ENCODE results near the gene XYLT1. TPM values are rescaled to one million over a fixed set of nuclear protein-coding genes. Genes with fewer than 3 reads are reported as not detected.

XYLT1 gene
- total RNA-seq, 1 experiment from 2014 or later: 7.3 TPM

GRCh38 chr16:17368951-17369350 lies 101.8 kb downstream of the XYLT1 start:
- H3K4me3 ChIP-seq: no peak overlapping the region
- H3K36me3 ChIP-seq: peaks cover 3% of the 10 kb centered on the region; the same call in 1 of the 2 replicates
- no peaks in the 10 kb centered on the region for H3K9me3 ChIP-seq
- DNase-seq: no peak
- no peaks in the 10 kb centered on the region for H3K27me3 ChIP-seq

GRCh38 chr16:17368446-17368845 lies 102.3 kb downstream of the XYLT1 start:
- no peak for DNase-seq
- no peak overlapping the region for H3K4me3 ChIP-seq
- no peaks in the 10 kb centered on the region for H3K9me3 ChIP-seq
- H3K36me3 ChIP-seq: peaks cover 3% of the 10 kb centered on the region; the same call in 1 of the 2 replicates
- H3K27me3 ChIP-seq: no peaks in the 10 kb centered on the region

- Histone ChIP-seq H3K27me3 (no peaks in the 10 kb centered on the region), H3K4me3 (no peak overlapping the region), H3K36me3 (peaks cover 3% of the 10 kb centered on the region; the same call in 1 of the 2 replicates), H3K9me3 (no peaks in the 10 kb centered on the region)
- DNase-seq: no peak
Measured at GRCh38 chr16:17367923-17368322, 102.8 kb downstream of the XYLT1 start.

- Histone ChIP-seq H3K36me3 (peaks cover 3% of the 10 kb centered on the region; the same call in 1 of the 2 replicates), H3K27me3 (no peaks in the 10 kb centered on the region), H3K9me3 (no peaks in the 10 kb centered on the region), H3K4me3 (no peak overlapping the region)
- DNase-seq: no peak
Measured at GRCh38 chr16:17367036-17367435, 103.7 kb downstream of the XYLT1 start.

GRCh38 chr16:17366299-17366961 lies 104.3 kb downstream of the XYLT1 start:
- H3K27me3 ChIP-seq: no peaks in the 10 kb centered on the region
- peaks cover 3% of the 10 kb centered on the region; the same call in 1 of the 2 replicates for H3K36me3 ChIP-seq
- no peak for DNase-seq
- no peaks in the 10 kb centered on the region for H3K9me3 ChIP-seq
- H3K4me3 ChIP-seq: no peak overlapping the region

- DNase-seq: no peak
- H3K27me3 ChIP-seq: no peaks in the 10 kb centered on the region
- H3K9me3 ChIP-seq: no peaks in the 10 kb centered on the region
- peaks cover 3% of the 10 kb centered on the region; the same call in 1 of the 2 replicates for H3K36me3 ChIP-seq
- H3K4me3 ChIP-seq: no peak overlapping the region
Measured at GRCh38 chr16:17365591-17366298, 105.0 kb downstream of the XYLT1 start.

- Histone ChIP-seq H3K27me3 (no peaks in the 10 kb centered on the region), H3K36me3 (peaks cover 3% of the 10 kb centered on the region; the same call in 1 of the 2 replicates), H3K9me3 (no peaks in the 10 kb centered on the region), H3K4me3 (no peak overlapping the region)
- DNase-seq: no peak
Measured at GRCh38 chr16:17365211-17365541, 105.6 kb downstream of the XYLT1 start.

- Histone ChIP-seq H3K9me3 (no peaks in the 10 kb centered on the region), H3K36me3 (peaks cover 3% of the 10 kb centered on the region; the same call in 1 of the 2 replicates), H3K27me3 (no peaks in the 10 kb centered on the region), H3K4me3 (no peak overlapping the region)
- peak; percentile 37 for DNase-seq
Measured at GRCh38 chr16:17364319-17365210, 106.2 kb downstream of the XYLT1 start.

GRCh38 chr16:17362946-17363345 lies 107.8 kb downstream of the XYLT1 start:
- no peak for DNase-seq
- H3K4me3 ChIP-seq: no peak overlapping the region
- H3K36me3 ChIP-seq: peaks cover 3% of the 10 kb centered on the region; the same call in 1 of the 2 replicates
- H3K9me3 ChIP-seq: no peaks in the 10 kb centered on the region
- H3K27me3 ChIP-seq: no peaks in the 10 kb centered on the region

- Histone ChIP-seq H3K9me3 (no peaks in the 10 kb centered on the region), H3K27me3 (no peaks in the 10 kb centered on the region), H3K4me3 (no peak overlapping the region), H3K36me3 (peaks cover 3% of the 10 kb centered on the region; the same call in 1 of the 2 replicates)
- no peak for DNase-seq
Measured at GRCh38 chr16:17362183-17362582, 108.6 kb downstream of the XYLT1 start.

GRCh38 chr16:17360693-17361122 lies 110.1 kb downstream of the XYLT1 start:
- H3K27me3 ChIP-seq: no peaks in the 10 kb centered on the region
- no peak overlapping the region for H3K4me3 ChIP-seq
- no peaks in the 10 kb centered on the region for H3K9me3 ChIP-seq
- peaks cover 7% of the 10 kb centered on the region for H3K36me3 ChIP-seq
- no peak for DNase-seq

- Histone ChIP-seq H3K36me3 (peaks cover 9% of the 10 kb centered on the region), H3K27me3 (no peaks in the 10 kb centered on the region), H3K9me3 (no peaks in the 10 kb centered on the region), H3K4me3 (no peak overlapping the region)
- peak; percentile 86 for DNase-seq
Measured at GRCh38 chr16:17359788-17360390, 110.9 kb downstream of the XYLT1 start.

GRCh38 chr16:17358846-17359245 lies 111.9 kb downstream of the XYLT1 start:
- Histone ChIP-seq H3K9me3 (no peaks in the 10 kb centered on the region), H3K36me3 (peaks cover 9% of the 10 kb centered on the region), H3K27me3 (no peaks in the 10 kb centered on the region), H3K4me3 (no peak overlapping the region)
- DNase-seq: peak; percentile 24

GRCh38 chr16:17358355-17358754 lies 112.4 kb downstream of the XYLT1 start:
- no peak for DNase-seq
- no peak overlapping the region for H3K4me3 ChIP-seq
- no peaks in the 10 kb centered on the region for H3K9me3 ChIP-seq
- peaks cover 9% of the 10 kb centered on the region for H3K36me3 ChIP-seq
- H3K27me3 ChIP-seq: no peaks in the 10 kb centered on the region

- DNase-seq: no peak
Measured at GRCh38 chr16:17357307-17358062, 113.3 kb downstream of the XYLT1 start.

More at GRCh38 chr16:17357307-17358062, 113.3 kb downstream of the XYLT1 start:
- no peaks in the 10 kb centered on the region for H3K9me3 ChIP-seq
- peaks cover 9% of the 10 kb centered on the region for H3K36me3 ChIP-seq
- no peaks in the 10 kb centered on the region for H3K27me3 ChIP-seq
- H3K4me3 ChIP-seq: no peak overlapping the region

Measured in MG63 (cell line).